Suprapubic skin (tissue), 3 donors: Measurements from ENCODE around the gene STAG3.

ENCODE experiments used
- EP300 ChIP-seq: sonication (generic); formaldehyde crosslinking; IDR thresholded peaks from one replicate; pipeline ENCODE4 v1.6.1; 2017; ENCODE audit warnings: antibody characterized with exemption
- TF ChIP-seq, protein P1 (sequence below), 2 donors: fragments of 200-600 bp in 1 of 2; fragments of 450-650 bp in 1 of 2; sonication (generic) in 1 of 2; IDR thresholded peaks; one replicate each; pipeline ENCODE4 v1.5.1; 2016 to 2019; ENCODE audit warnings: antibody characterized with exemption in 2 of 2, mild to moderate bottlenecking in 1 of 2, moderate library complexity in 1 of 2

DNA sequence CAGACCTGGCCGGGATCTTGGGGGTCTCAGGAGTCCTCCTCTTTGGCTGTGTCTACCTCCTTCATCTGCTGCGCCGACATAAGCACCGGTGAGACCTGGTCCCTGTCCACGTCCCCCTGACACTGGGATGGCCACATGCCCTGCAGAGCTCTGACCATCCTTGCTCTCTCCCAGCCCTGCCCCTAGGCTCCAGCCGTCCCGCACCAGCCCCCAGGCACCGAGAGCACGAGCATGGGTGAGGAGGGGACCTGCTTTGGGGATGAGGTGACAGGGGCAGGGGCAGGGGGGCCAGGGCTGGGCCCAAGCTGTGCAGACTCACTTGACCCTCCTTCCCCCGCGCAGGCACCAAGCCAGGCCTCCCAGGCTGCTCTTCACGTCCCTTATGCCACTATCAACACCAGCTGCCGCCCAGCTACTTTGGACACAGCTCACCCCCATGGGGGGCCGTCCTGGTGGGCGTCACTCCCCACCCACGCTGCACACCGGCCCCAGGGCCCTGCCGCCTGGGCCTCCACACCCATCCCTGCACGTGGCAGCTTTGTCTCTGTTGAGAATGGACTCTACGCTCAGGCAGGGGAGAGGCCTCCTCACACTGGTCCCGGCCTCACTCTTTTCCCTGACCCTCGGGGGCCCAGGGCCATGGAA lies 43.0 kb downstream of the STAG3 start:
- no peak for TF ChIP-seq EP300
- TF ChIP-seq, protein P1, sequence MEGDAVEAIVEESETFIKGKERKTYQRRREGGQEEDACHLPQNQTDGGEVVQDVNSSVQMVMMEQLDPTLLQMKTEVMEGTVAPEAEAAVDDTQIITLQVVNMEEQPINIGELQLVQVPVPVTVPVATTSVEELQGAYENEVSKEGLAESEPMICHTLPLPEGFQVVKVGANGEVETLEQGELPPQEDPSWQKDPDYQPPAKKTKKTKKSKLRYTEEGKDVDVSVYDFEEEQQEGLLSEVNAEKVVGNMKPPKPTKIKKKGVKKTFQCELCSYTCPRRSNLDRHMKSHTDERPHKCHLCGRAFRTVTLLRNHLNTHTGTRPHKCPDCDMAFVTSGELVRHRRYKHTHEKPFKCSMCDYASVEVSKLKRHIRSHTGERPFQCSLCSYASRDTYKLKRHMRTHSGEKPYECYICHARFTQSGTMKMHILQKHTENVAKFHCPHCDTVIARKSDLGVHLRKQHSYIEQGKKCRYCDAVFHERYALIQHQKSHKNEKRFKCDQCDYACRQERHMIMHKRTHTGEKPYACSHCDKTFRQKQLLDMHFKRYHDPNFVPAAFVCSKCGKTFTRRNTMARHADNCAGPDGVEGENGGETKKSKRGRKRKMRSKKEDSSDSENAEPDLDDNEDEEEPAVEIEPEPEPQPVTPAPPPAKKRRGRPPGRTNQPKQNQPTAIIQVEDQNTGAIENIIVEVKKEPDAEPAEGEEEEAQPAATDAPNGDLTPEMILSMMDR (IDR thresholded peaks at IDR 0.05) = no peak
